GM12878 (cell line): ENCODE data around the gene KIRREL3. TPM values are rescaled to one million over a fixed set of nuclear protein-coding genes. Genes with fewer than 3 reads are reported as not detected.

Source experiments
- ATAC-seq: fragments of 200-7000 bp; cut with Tn5 transposase; 3 replicates; pipeline ENCODE4 v1.9.1; 2020; ENCODE audit warnings: mild to moderate bottlenecking, moderate library complexity
- BruUV-seq: library from RNA; stranded (reverse); fragments of 400-500 nt; replicated peaks from 2 replicates; lab custom pipeline; 2021; lab: Mats Ljungman, UMichigan
- CTCF ChIA-PET: fragments of 300-600 bp; sonication (Branson Sonifier 250); formaldehyde crosslinking; extraction: SDS; loops from one replicate; lab custom pipeline; 2021; ENCODE audit warnings: inconsistent platforms; lab: Yijun Ruan, JAX
- POLR2A ChIA-PET: fragments of 350-600 bp; formaldehyde crosslinking; extraction: SDS; loops from one replicate; lab custom pipeline; 2021; ENCODE audit warnings: inconsistent platforms; lab: Charles Lee
- RAD21 ChIA-PET: fragments of 300-600 bp; sonication (Branson Sonifier 250); formaldehyde crosslinking; loops from one replicate; lab custom pipeline; 2023; ENCODE audit warnings: antibody characterized with exemption; ENCODE audit not compliant: unreplicated experiment; lab: Charles Lee
- SMC1A ChIA-PET: fragments of 300-600 bp; sonication (Branson Sonifier 250); formaldehyde crosslinking; loops from one replicate; lab custom pipeline; 2023; ENCODE audit not compliant: unreplicated experiment, uncharacterized antibody; lab: Charles Lee
- DNase-seq: peaks from one replicate; pipeline ENCODE4 v3.0.0-alpha.2; 2011; ENCODE audit warnings: low read depth, low spot score
- FAIRE-seq: peaks from 3 replicates; lab custom pipeline; 2011; peaks lifted over from hg19 to GRCh38; lab: Jason Lieb, UNC
- H2AFZ ChIP-seq: 2 replicates; pipeline ENCODE4 v1.6.0; 2011; ENCODE audit warnings: low read depth, low read length, control low read depth; ENCODE audit not compliant: control insufficient read depth
- H3K27ac ChIP-seq: 2 replicates; pipeline ENCODE4 v1.5.1; 2011; ENCODE audit warnings: control low read depth; ENCODE audit not compliant: control insufficient read depth, insufficient read depth
- H3K27me3 ChIP-seq, 2 experiments: replicated peaks in 1 of 2; 2 replicates each; pipeline versions ENCODE4 v1.6.0 to v1.6.1; 2011; ENCODE audit warnings: low read length in 1 of 2; ENCODE audit not compliant: control insufficient read depth in 2 of 2, insufficient read depth in 2 of 2
- H3K36me3 ChIP-seq, 2 experiments: 2 replicates each; pipeline ENCODE4 v1.5.1; 2011; ENCODE audit warnings: low read length in 1 of 2; ENCODE audit not compliant: control insufficient read depth in 2 of 2, insufficient read depth in 2 of 2
- H3K4me1 ChIP-seq: 2 replicates; pipeline ENCODE4 v1.6.1; 2011; ENCODE audit warnings: mild to moderate bottlenecking, low read length, moderate library complexity, mixed read lengths; ENCODE audit not compliant: control insufficient read depth, insufficient read depth
- H3K4me2 ChIP-seq: 2 replicates; pipeline ENCODE4 v1.6.0; 2011; ENCODE audit warnings: control low read depth; ENCODE audit not compliant: control insufficient read depth, insufficient read depth
- H3K4me3 ChIP-seq: fragments of 200-600 bp; sonication (generic); 2 replicates; pipeline ENCODE4 v1.5.1; 2016
- H3K79me2 ChIP-seq: 2 replicates; pipeline ENCODE4 v1.6.0; 2011; ENCODE audit warnings: low read length; ENCODE audit not compliant: control insufficient read depth, insufficient read depth
- H3K9ac ChIP-seq: 2 replicates; pipeline ENCODE4 v1.8.0; 2011; ENCODE audit warnings: low read length, control low read depth, mixed read lengths; ENCODE audit not compliant: control insufficient read depth, insufficient read depth
- H3K9me3 ChIP-seq: replicated peaks from 3 replicates; pipeline ENCODE4 v1.5.1; 2011; ENCODE audit warnings: mild to moderate bottlenecking, low read length; ENCODE audit not compliant: control insufficient read depth, insufficient read depth
- H4K20me1 ChIP-seq: 2 replicates; pipeline ENCODE4 v1.6.0; 2011; ENCODE audit not compliant: control insufficient read depth, insufficient read depth
- CBFB ChIP-seq: IDR thresholded peaks from 2 replicates; pipeline ENCODE4 v1.6.1; 2016; ENCODE audit warnings: antibody characterized with exemption, low read depth
- CBX3 ChIP-seq: fragments of 200-600 bp; sonication (generic); IDR thresholded peaks from 2 replicates; pipeline ENCODE4 v1.6.1; 2016; ENCODE audit warnings: low read depth, borderline replicate concordance
- CEBPB ChIP-seq, 2 experiments: fragments of 150-350 bp in 1 of 2; IDR thresholded peaks; 2 replicates each; pipeline ENCODE4 v1.6.1; 2012 to 2014; ENCODE audit warnings: low read depth in 2 of 2, low read length in 2 of 2, borderline replicate concordance in 1 of 2, inconsistent platforms in 1 of 2
- CHD4 ChIP-seq: fragments of 200-600 bp; sonication (generic); IDR thresholded peaks from 2 replicates; pipeline ENCODE4 v1.6.1; 2016; ENCODE audit warnings: mild to moderate bottlenecking
- CREB1 ChIP-seq: IDR thresholded peaks from 2 replicates; pipeline ENCODE4 v1.6.1; 2012; ENCODE audit warnings: low read depth, mild to moderate bottlenecking, inconsistent platforms
- E2F4 ChIP-seq: IDR thresholded peaks from 2 replicates; pipeline ENCODE4 v1.6.1; 2012; ENCODE audit warnings: low read depth, low read length, improper control_type of control experiment
- EED ChIP-seq: sonication (generic); IDR thresholded peaks from 2 replicates; pipeline ENCODE4 v1.6.1; 2016; ENCODE audit warnings: antibody characterized with exemption, low read depth
- EZH2 ChIP-seq: IDR thresholded peaks from 2 replicates; pipeline ENCODE4 v1.6.1; 2012; ENCODE audit warnings: low read depth, mild to moderate bottlenecking, control low read depth, inconsistent platforms, low read length, borderline replicate concordance; ENCODE audit not compliant: control insufficient read depth
- HDAC6 ChIP-seq: fragments of 200-600 bp; sonication (generic); IDR thresholded peaks from one replicate; pipeline ENCODE4 v1.8.0; 2017; ENCODE audit warnings: antibody characterized with exemption; ENCODE audit not compliant: unreplicated experiment
- MEF2A ChIP-seq: IDR thresholded peaks from 2 replicates; pipeline ENCODE4 v1.6.1; 2011; ENCODE audit warnings: low read depth, mild to moderate bottlenecking, low read length, moderate library complexity; ENCODE audit not compliant: insufficient read depth
- MXI1 ChIP-seq: fragments of 150-350 bp; IDR thresholded peaks from 2 replicates; pipeline ENCODE4 v1.6.1; 2011; ENCODE audit warnings: low read depth, mild to moderate bottlenecking, inconsistent platforms, low read length, improper control_type of control experiment
- RAD21 ChIP-seq: IDR thresholded peaks from 2 replicates; pipeline ENCODE4 v1.6.1; 2011; ENCODE audit warnings: mild to moderate bottlenecking, low read depth, low read length, moderate library complexity; ENCODE audit not compliant: insufficient read depth
- RFX5 ChIP-seq: IDR thresholded peaks from 2 replicates; pipeline ENCODE4 v1.6.1; 2011; ENCODE audit warnings: low read depth, low read length, improper control_type of control experiment
- STAT3 ChIP-seq: IDR thresholded peaks from 2 replicates; pipeline ENCODE4 v1.6.1; 2011; ENCODE audit warnings: low read depth, low read length, improper control_type of control experiment
- ZBTB33 ChIP-seq: fragments of 450-650 bp; IDR thresholded peaks from 2 replicates; pipeline ENCODE4 v1.6.1; 2017; ENCODE audit warnings: mild to moderate bottlenecking
- ZBTB40 ChIP-seq: fragments of 450-650 bp; IDR thresholded peaks from 2 replicates; pipeline ENCODE4 v1.6.1; 2016; ENCODE audit warnings: mild to moderate bottlenecking, moderate library complexity, borderline replicate concordance
- ZNF24 ChIP-seq: fragments of 450-650 bp; IDR thresholded peaks from 2 replicates; pipeline ENCODE4 v1.6.1; 2017; ENCODE audit warnings: antibody characterized with exemption, mild to moderate bottlenecking
- WGBS: methylation state at CpG from one replicate; pipeline ENCODE4 v1.1.6; 2016; ENCODE audit warnings: low lambda C conversion rate; ENCODE audit not compliant: insufficient replicate concordance, insufficient coverage; ENCODE audit errors: missing lambda C conversion rate; 5-methylcytosine and 5-hydroxymethylcytosine counted together
- in situ Hi-C: fragments of 300-500 bp; cut with MboI; formaldehyde crosslinking; loops from 9 replicates; pipeline ENCODE4 v1.14.3; 2018; ENCODE audit warnings: mixed read lengths
- intact Hi-C: fragments of 100-400 bp; cut with micrococcal nuclease; formaldehyde crosslinking; loops from one replicate; pipeline ENCODE4 v1.14.2; 2022; ENCODE audit not compliant: unreplicated experiment
- polyA plus RNA-seq, 11 experiments: library from polyadenylated mRNA; depleted of rRNA in 4 of 11; unstranded in 6 of 11; stranded (reverse) in 5 of 11; fragments of >200 nt; fragmentation: Nextera tagmentation in 4 of 11; fragmentation: Illumina TruSeq in 1 of 11; extraction: Ambion mirVana in 4 of 11; extraction: Trizol in 1 of 11; gene quantifications; 1 replicate in 1 of 11; 2 replicates in 10 of 11; pipeline versions ENCODE4 v1.2.1 to v1.2.3, GENCODE V29; 2011 to 2016; ENCODE audit warnings: inconsistent platforms in 2 of 11, missing spikeins in 2 of 11, low read depth in 1 of 11
- total RNA-seq, 4 experiments: library from RNA; depleted of rRNA in 3 of 4; stranded (reverse); fragments of >200 nt in 3 of 4; fragmentation: Illumina TruSeq in 1 of 4; extraction: Trizol in 1 of 4; gene quantifications; 2 replicates each; pipeline versions ENCODE4 v1.2.1 to v1.2.3, GENCODE V29; 2013 to 2021

Gene KIRREL3
- total and polyA plus RNA-seq, 10 of the 15 experiments (the other 5 are each of a cell fraction or from before 2014, with no cell fraction given): under 0.01 TPM; not detected in 9

GRCh38 chr11:126809514-126810289 lies 190.9 kb downstream of the KIRREL3 start (continued):
- TF ChIP-seq MEF2A: no peak
- TF ChIP-seq RFX5: no peak
- TF ChIP-seq RAD21: no peak
- TF ChIP-seq ZBTB40: no peak

- Histone ChIP-seq H2AFZ (no peak overlapping the region), H3K27me3 (peaks cover 3 to 8% of the 10 kb centered on the region in 2 experiments), H3K4me3 (no peak overlapping the region), H4K20me1 (no peaks in the 10 kb centered on the region), H3K36me3 (no peaks in the 10 kb centered on the region), H3K9ac (no peak overlapping the region), H3K4me1 (no peaks in the 10 kb centered on the region), H3K4me2 (no peak overlapping the region), H3K9me3 (no peaks in the 10 kb centered on the region), H3K79me2 (no peaks in the 10 kb centered on the region), H3K27ac (no peak overlapping the region)
- ChIA-PET POLR2A (no interaction called here), CTCF (interaction anchor here (1.2 kb wide), 1 partner anchor 182 kb away, joined by 3 read pairs; no protein-coding TSS in a partner anchor), RAD21 (no interaction called here), SMC1A (no interaction called here)
- no peak for FAIRE-seq
- intact Hi-C loops (no loop called here), in situ Hi-C loops (no loop called here)
- ATAC-seq: no peak
- BruUV-seq: no TSS peak
- WGBS: 47% methylated on average over 2 of the region's 2 CpGs
- no peak for DNase-seq
- no peak for TF ChIP-seq EZH2
- TF ChIP-seq STAT3: no peak
- no peak for TF ChIP-seq ZNF24
- TF ChIP-seq MXI1: no peak
- TF ChIP-seq HDAC6: no peak
- TF ChIP-seq CHD4: no peak
- no peak for TF ChIP-seq E2F4
- TF ChIP-seq CREB1: no peak
- no peak for TF ChIP-seq CEBPB (IDR thresholded peaks at IDR 0.05; ENCODE audit: borderline replicate concordance in 1 of 2, low read depth in 2 of 2, low read length in 2 of 2)
- TF ChIP-seq CBX3: no peak
- no peak for TF ChIP-seq ZBTB33
- no peak for TF ChIP-seq CBFB
- TF ChIP-seq EED: no peak
These were observed 191.7 kb downstream of the KIRREL3 start for GRCh38 chr11:126808836-126809235.
